ENCODE data around the gene ADORA1.

The ADORA1 gene

DNA sequence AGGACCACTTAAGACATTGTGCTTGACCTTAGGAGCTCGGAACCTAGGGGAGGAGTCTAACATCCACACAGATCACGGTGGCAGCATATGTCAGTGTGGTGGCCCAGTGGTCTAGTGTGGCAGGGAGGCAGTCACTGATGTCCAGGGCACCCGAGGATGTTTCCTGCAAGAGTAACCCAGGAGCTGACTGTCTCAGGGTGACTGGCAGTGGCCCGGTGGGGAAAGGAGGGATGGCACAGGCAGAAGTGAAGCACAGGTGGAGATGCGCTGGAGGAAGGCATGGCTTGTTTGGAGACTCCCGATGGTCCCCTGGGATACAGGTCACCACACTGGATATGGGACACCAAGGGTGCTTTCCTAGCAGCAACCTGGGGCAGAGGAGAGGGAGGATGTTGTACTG, 85.6 kb downstream of the ADORA1 start:
- TF ChIP-seq, protein P1, sequence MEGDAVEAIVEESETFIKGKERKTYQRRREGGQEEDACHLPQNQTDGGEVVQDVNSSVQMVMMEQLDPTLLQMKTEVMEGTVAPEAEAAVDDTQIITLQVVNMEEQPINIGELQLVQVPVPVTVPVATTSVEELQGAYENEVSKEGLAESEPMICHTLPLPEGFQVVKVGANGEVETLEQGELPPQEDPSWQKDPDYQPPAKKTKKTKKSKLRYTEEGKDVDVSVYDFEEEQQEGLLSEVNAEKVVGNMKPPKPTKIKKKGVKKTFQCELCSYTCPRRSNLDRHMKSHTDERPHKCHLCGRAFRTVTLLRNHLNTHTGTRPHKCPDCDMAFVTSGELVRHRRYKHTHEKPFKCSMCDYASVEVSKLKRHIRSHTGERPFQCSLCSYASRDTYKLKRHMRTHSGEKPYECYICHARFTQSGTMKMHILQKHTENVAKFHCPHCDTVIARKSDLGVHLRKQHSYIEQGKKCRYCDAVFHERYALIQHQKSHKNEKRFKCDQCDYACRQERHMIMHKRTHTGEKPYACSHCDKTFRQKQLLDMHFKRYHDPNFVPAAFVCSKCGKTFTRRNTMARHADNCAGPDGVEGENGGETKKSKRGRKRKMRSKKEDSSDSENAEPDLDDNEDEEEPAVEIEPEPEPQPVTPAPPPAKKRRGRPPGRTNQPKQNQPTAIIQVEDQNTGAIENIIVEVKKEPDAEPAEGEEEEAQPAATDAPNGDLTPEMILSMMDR (IDR thresholded peaks at IDR 0.05; ENCODE audit: low read depth, low read length), result no peak
- no peak overlapping the region for H3K4me3 ChIP-seq (ENCODE audit: low read depth, low read length)

DNA sequence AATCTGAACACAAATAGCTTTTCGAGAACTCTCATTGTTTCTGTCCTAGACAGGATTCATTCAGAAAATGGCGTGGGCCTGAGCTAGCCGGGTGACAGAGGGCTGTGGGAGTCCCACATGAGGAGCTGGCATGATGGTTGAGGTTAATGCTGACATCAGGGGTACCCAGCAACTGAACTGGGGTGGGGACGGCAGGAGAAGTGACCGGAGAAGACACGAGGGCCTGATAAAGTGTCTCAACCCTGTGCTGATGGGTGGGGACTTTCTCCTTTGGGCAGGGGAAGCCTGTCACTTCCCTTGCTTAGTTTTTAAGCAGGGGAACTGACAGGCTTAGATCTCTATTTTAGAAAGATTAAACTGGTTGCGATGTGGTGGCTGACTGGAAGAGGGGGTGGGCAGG, 87.3 kb downstream of the ADORA1 start:
- TF ChIP-seq, protein P1 (IDR thresholded peaks at IDR 0.05; ENCODE audit: low read depth, low read length), result no peak
- no peak overlapping the region for H3K4me3 ChIP-seq (ENCODE audit: low read depth, low read length)

DNA sequence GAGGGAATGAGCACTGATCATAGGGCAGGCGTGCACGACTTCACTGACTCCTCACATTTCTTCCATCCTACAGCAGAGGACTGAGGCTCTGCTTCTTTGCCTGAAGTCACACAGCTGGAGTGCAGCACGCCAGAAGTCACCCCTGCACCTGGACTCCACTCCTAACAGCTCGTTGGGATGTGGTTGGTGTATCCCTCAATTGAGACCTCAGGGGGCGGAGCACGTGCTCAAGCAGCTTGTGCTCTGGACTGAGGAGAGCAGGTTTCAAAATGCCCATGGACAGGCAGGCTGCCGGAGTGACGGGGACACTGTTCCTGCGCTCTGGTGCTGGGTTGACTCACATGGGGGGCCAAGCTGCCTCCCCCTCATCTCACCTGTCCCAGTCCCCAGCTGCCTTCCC, 88.0 kb downstream of the ADORA1 start:
- TF ChIP-seq, protein P1 (IDR thresholded peaks at IDR 0.05; ENCODE audit: low read depth, low read length), result no peak

DNA sequence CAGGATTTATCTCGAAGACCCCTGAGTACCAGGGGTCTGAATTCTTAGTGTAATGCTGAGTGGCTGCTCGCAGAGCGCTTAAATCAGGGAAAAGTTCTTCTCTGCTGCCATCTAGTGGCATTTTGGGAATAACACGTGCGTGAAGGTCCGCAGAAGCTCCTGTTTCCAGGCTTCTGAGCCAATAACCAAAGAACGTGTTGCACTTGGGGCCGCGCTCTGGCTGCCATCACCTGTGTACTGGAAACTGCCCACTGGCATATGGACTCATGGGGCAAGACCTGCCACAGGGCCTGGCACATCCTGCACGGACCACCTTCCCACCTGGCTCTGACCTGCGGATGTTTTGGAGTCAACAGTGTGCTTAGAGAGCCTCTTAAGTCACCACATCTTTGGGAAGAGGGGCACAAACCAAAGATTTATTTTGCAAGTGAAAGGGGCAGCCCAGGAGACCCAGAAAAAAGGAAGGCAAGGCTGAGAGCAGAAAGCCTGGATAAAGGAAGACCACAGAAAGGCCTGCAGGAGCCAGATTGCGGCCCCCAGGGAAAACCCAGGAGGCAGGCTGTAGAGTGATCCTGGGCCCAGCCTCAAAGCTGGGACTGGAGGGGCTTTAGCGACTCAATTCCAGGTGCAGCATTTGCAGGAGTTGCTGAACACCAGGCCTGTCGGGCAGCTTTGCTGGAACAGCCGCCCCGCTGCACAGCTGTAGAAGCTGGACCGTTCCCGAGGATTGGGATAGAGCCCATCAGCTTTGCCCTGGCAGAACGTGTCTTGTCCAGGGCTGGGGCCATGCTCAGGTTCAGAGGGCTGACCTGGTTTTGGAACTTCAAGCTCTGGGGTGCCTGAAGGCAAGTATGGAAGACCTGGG, 89.0 kb downstream of the ADORA1 start:
- TF ChIP-seq, protein P1 (IDR thresholded peaks at IDR 0.05; ENCODE audit: low read depth, low read length), result peak; percentile 53
- no peak overlapping the region for H3K4me3 ChIP-seq (ENCODE audit: low read depth, low read length)

More for the DNA sequence above, 88.0 kb downstream of the ADORA1 start:
- no peak overlapping the region for H3K4me3 ChIP-seq (ENCODE audit: low read depth, low read length)
